HepG2 (cell line): ENCODE results near the gene TTC6. TPM values are rescaled to one million over a fixed set of nuclear protein-coding genes. Genes with fewer than 3 reads are reported as not detected.

Experiments
- ATAC-seq: fragments of 200-7000 bp; cut with Tn5 transposase; 3 replicates; pipeline ENCODE4 v1.9.1; 2020; ENCODE audit warnings: mild to moderate bottlenecking, moderate library complexity
- BruUV-seq: library from RNA; stranded (reverse); fragments of 400-500 nt; replicated peaks from 2 replicates; lab custom pipeline; 2021; lab: Mats Ljungman, UMichigan
- CTCF ChIA-PET: fragments of 300-600 bp; formaldehyde crosslinking; extraction: SDS; loops from one replicate; lab custom pipeline; 2021; ENCODE audit warnings: low total read pairs, inconsistent platforms, low intra/inter-chr PET ratio; lab: Yijun Ruan, JAX
- POLR2A ChIA-PET: fragments of 350-600 bp; sonication (Branson Sonifier 250); formaldehyde crosslinking; loops from one replicate; lab custom pipeline; 2020; ENCODE audit warnings: antibody characterized with exemption, inconsistent platforms; lab: Yijun Ruan, JAX
- DNase-seq: peaks from one replicate; pipeline ENCODE4 v3.0.0-alpha.2; 2015; ENCODE audit warnings: low spot score
- FAIRE-seq: peaks from 3 replicates; lab custom pipeline; 2011; peaks lifted over from hg19 to GRCh38; lab: Jason Lieb, UNC
- H2AFZ ChIP-seq: one replicate; pipeline ENCODE4 v1.6.1; 2011; ENCODE audit warnings: low read length, inconsistent platforms
- H3K27ac ChIP-seq: fragments of 300-600 bp; 3 replicates; pipeline ENCODE4 v1.8.0; 2011; ENCODE audit warnings: mixed run types, mild to moderate bottlenecking, mixed read lengths, low read length, inconsistent platforms; ENCODE audit not compliant: insufficient read depth; ENCODE audit errors: extremely low read length
- H3K27me3 ChIP-seq, 2 experiments: fragments of 200-600 bp in 1 of 2; 2 replicates in 1 of 2; 3 replicates in 1 of 2; pipeline versions ENCODE4 v1.6.0 to v1.8.0; 2011; ENCODE audit warnings: low read length in 2 of 2, mild to moderate bottlenecking in 2 of 2, moderate library complexity in 2 of 2, inconsistent platforms in 1 of 2; ENCODE audit not compliant: insufficient read depth in 2 of 2, control insufficient read depth in 1 of 2
- H3K36me3 ChIP-seq, 2 experiments: fragments of 200-600 bp in 1 of 2; replicated peaks in 1 of 2; 2 replicates in 1 of 2; 3 replicates in 1 of 2; pipeline versions ENCODE4 v1.5.1 to v1.8.0; 2011; ENCODE audit warnings: low read length in 2 of 2, inconsistent platforms in 1 of 2; ENCODE audit not compliant: insufficient read depth in 2 of 2, control insufficient read depth in 1 of 2
- H3K4me1 ChIP-seq: 2 replicates; pipeline ENCODE4 v1.5.1; 2012; ENCODE audit warnings: low read length, inconsistent platforms; ENCODE audit not compliant: insufficient read depth
- H3K4me2 ChIP-seq: 2 replicates; pipeline ENCODE4 v1.6.0; 2011; ENCODE audit warnings: low read depth, low read length, inconsistent platforms
- H3K4me3 ChIP-seq, 3 experiments: fragments of 200-600 bp in 1 of 3; sonication (generic), shearing (Covaris generic) in 1 of 3; replicated peaks in 1 of 3; 2 replicates each; pipeline ENCODE4 v1.5.1; 2011 to 2016; ENCODE audit warnings: low read length in 3 of 3, inconsistent platforms in 2 of 3, low read depth in 2 of 3, mild to moderate bottlenecking in 2 of 3, control low read depth in 1 of 3, mixed read lengths in 1 of 3; ENCODE audit not compliant: insufficient read depth in 1 of 3
- H3K79me2 ChIP-seq: one replicate; pipeline ENCODE4 v1.6.1; 2011; ENCODE audit warnings: low read length, inconsistent platforms; ENCODE audit not compliant: insufficient read depth
- H3K9ac ChIP-seq: 2 replicates; pipeline ENCODE4 v1.6.0; 2011; ENCODE audit warnings: mild to moderate bottlenecking, low read depth, low read length, inconsistent platforms; ENCODE audit not compliant: insufficient read depth
- H3K9me3 ChIP-seq: 2 replicates; pipeline ENCODE4 v1.5.1; 2012; ENCODE audit warnings: mild to moderate bottlenecking, low read length
- H4K20me1 ChIP-seq: 2 replicates; pipeline ENCODE4 v1.6.0; 2011; ENCODE audit warnings: inconsistent platforms, mild to moderate bottlenecking, low read length, moderate library complexity; ENCODE audit not compliant: insufficient read depth
- AGO2 ChIP-seq: fragments of 200-400 bp; formaldehyde crosslinking; optimal IDR thresholded peaks from 2 replicates; pipeline ENCODE3; 2017; ENCODE audit warnings: mild to moderate bottlenecking, low read depth, low read length, moderate library complexity
- KLF13 ChIP-seq: sonication (generic); formaldehyde crosslinking; IDR thresholded peaks from 2 replicates; pipeline ENCODE4 v1.4.0; 2020; ENCODE audit warnings: mild to moderate bottlenecking, missing genetic modification reagents
- MZF1 ChIP-seq: sonication (generic); formaldehyde crosslinking; IDR thresholded peaks from 2 replicates; pipeline ENCODE4 v1.8.1; 2023; ENCODE audit warnings: mild to moderate bottlenecking, missing genetic modification reagents, borderline replicate concordance
- NRL ChIP-seq: sonication (generic); formaldehyde crosslinking; IDR thresholded peaks from 2 replicates; pipeline ENCODE4 v1.5.0; 2020; ENCODE audit warnings: missing genetic modification reagents, mild to moderate bottlenecking, moderate library complexity, borderline replicate concordance
- RBFOX2 ChIP-seq: fragments of 200-400 bp; formaldehyde crosslinking; IDR thresholded peaks from 2 replicates; pipeline ENCODE4 v1.6.1; 2017; ENCODE audit warnings: low read depth, mild to moderate bottlenecking, low read length
- SOX5 ChIP-seq: IDR thresholded peaks from 2 replicates; pipeline ENCODE4 v1.6.1; 2016; ENCODE audit warnings: borderline replicate concordance
- ZBTB33 ChIP-seq: sonication (generic); formaldehyde crosslinking; IDR thresholded peaks from 2 replicates; pipeline ENCODE4 v1.4.0; 2020; ENCODE audit warnings: missing genetic modification reagents
- ZNF326 ChIP-seq: sonication (generic); formaldehyde crosslinking; IDR thresholded peaks from 2 replicates; pipeline ENCODE4 v1.4.0; 2020; ENCODE audit warnings: missing genetic modification reagents, borderline replicate concordance
- ZNF33B ChIP-seq: sonication (generic); formaldehyde crosslinking; IDR thresholded peaks from 2 replicates; pipeline ENCODE4 v1.5.1; 2020; ENCODE audit warnings: mild to moderate bottlenecking, missing genetic modification reagents
- ZNF598 ChIP-seq: sonication (generic); formaldehyde crosslinking; IDR thresholded peaks from 2 replicates; pipeline ENCODE4 v1.5.1; 2020; ENCODE audit warnings: mild to moderate bottlenecking, missing genetic modification reagents, borderline replicate concordance
- ZNF678 ChIP-seq: sonication (generic); formaldehyde crosslinking; IDR thresholded peaks from 2 replicates; pipeline ENCODE4 v1.4.0; 2020; ENCODE audit warnings: mild to moderate bottlenecking, missing genetic modification reagents
- ZNF749 ChIP-seq: sonication (generic); formaldehyde crosslinking; IDR thresholded peaks from 2 replicates; pipeline ENCODE4 v1.8.0; 2022; ENCODE audit warnings: mild to moderate bottlenecking, missing genetic modification reagents, moderate library complexity, borderline replicate concordance
- ZNF776 ChIP-seq: sonication (generic); formaldehyde crosslinking; IDR thresholded peaks from 2 replicates; pipeline ENCODE4 v1.4.0; 2020; ENCODE audit warnings: mild to moderate bottlenecking, missing genetic modification reagents
- ZNF891 ChIP-seq: sonication (generic); formaldehyde crosslinking; IDR thresholded peaks from 2 replicates; pipeline ENCODE4 v1.5.0; 2020; ENCODE audit warnings: mild to moderate bottlenecking, missing genetic modification reagents
- WGBS: methylation state at CpG from one replicate; pipeline ENCODE4 v1.1.6; 2017; ENCODE audit warnings: low lambda C conversion rate; 5-methylcytosine and 5-hydroxymethylcytosine counted together
- in situ Hi-C: cut with HindIII; loops from 2 replicates; pipeline ENCODE4 v1.10.0; 2017; ENCODE audit warnings: low pct_unique_long_range_greater_than_20kb; ENCODE audit not compliant: extremely low pct_ligation_motif_present
- intact Hi-C: fragments of 100-400 bp; cut with micrococcal nuclease; formaldehyde crosslinking; loops from one replicate; pipeline ENCODE4 v1.10.0; 2022; ENCODE audit not compliant: unreplicated experiment
- polyA plus RNA-seq, 8 experiments: library from polyadenylated mRNA; depleted of rRNA in 3 of 8; stranded (reverse) in 7 of 8; unstranded in 1 of 8; fragments of >200 nt; fragmentation: Illumina TruSeq in 4 of 8; extraction: Trizol in 4 of 8; gene quantifications; 2 replicates each; pipeline versions ENCODE4 v1.2.1 to v1.2.3, GENCODE V29; 2011 to 2016; ENCODE audit warnings: low read depth in 4 of 8, missing spikeins in 1 of 8, mixed read lengths in 1 of 8; ENCODE audit not compliant: insufficient read depth in 1 of 8
- total RNA-seq, 5 experiments: library from RNA; depleted of rRNA; stranded (reverse); fragments of >200 nt; fragmentation: Illumina TruSeq; extraction: Trizol; gene quantifications; 2 replicates each; pipeline ENCODE4 v1.2.3, GENCODE V29; 2016; ENCODE audit warnings: low read depth in 1 of 5
- TF ChIP-seq, protein P1 (sequence below): sonication (generic); formaldehyde crosslinking; IDR thresholded peaks from 2 replicates; pipeline ENCODE4 v1.5.1; 2020; ENCODE audit warnings: missing genetic modification reagents, mild to moderate bottlenecking, borderline replicate concordance
- TF ChIP-seq, protein P2 (sequence below): IDR thresholded peaks from 2 replicates; pipeline ENCODE4 v1.4.0; 2020; ENCODE audit warnings: mild to moderate bottlenecking, missing genetic modification reagents

TTC6 gene
- total and polyA plus RNA-seq, 2 of the 13 experiments (the other 11 are each of a cell fraction or from before 2014, with no cell fraction given): 9.3 to 27.4 TPM

GRCh38 chr14:37599507-37600368, 4.3 kb downstream of the TTC6 start:
- no TSS peak for BruUV-seq
- H2AFZ ChIP-seq: no peak overlapping the region
- TF ChIP-seq, protein P1, sequence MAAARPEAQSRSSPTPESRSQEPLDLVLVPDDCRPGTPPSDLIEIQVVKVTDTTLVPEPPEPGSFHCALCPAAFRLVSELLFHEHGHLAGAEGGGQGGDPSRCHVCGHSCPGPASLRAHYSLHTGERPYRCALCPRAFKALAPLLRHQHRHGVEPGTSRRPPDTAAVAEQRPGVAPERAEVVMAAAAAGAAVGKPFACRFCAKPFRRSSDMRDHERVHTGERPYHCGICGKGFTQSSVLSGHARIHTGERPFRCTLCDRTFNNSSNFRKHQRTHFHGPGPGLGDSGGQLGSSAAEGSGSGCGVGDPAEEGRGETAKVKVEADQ (CRISPR knock-in tag): 0 out of 2 replicates have a peak, but pooled peaks have one; percentile 33
- TF ChIP-seq SOX5 (CRISPR knock-in tag) (no peak), ZNF749 (CRISPR knock-in tag) (no peak), AGO2 (peak; percentile 59), ZNF891 (CRISPR knock-in tag) (peak; percentile 35; the same call in 1 of the 2 replicates), ZNF326 (CRISPR knock-in tag) (no peak), NRL (CRISPR knock-in tag) (peak; percentile 37; the same call in 1 of the 2 replicates), ZNF598 (0 out of 2 replicates have a peak, but pooled peaks have one; percentile 45), ZBTB33 (CRISPR knock-in tag) (peak; percentile 75; the same call in 1 of the 2 replicates), RBFOX2 (peak; percentile 32; the same call in 1 of the 2 replicates), ZNF678 (CRISPR knock-in tag) (peak; percentile 61; the same call in 1 of the 2 replicates), MZF1 (no peak), ZNF33B (CRISPR knock-in tag) (no peak), KLF13 (CRISPR knock-in tag) (0 out of 2 replicates have a peak, but pooled peaks have one; percentile 3), ZNF776 (CRISPR knock-in tag) (0 out of 2 replicates have a peak, but pooled peaks have one; percentile 15)
- TF ChIP-seq, protein P2, sequence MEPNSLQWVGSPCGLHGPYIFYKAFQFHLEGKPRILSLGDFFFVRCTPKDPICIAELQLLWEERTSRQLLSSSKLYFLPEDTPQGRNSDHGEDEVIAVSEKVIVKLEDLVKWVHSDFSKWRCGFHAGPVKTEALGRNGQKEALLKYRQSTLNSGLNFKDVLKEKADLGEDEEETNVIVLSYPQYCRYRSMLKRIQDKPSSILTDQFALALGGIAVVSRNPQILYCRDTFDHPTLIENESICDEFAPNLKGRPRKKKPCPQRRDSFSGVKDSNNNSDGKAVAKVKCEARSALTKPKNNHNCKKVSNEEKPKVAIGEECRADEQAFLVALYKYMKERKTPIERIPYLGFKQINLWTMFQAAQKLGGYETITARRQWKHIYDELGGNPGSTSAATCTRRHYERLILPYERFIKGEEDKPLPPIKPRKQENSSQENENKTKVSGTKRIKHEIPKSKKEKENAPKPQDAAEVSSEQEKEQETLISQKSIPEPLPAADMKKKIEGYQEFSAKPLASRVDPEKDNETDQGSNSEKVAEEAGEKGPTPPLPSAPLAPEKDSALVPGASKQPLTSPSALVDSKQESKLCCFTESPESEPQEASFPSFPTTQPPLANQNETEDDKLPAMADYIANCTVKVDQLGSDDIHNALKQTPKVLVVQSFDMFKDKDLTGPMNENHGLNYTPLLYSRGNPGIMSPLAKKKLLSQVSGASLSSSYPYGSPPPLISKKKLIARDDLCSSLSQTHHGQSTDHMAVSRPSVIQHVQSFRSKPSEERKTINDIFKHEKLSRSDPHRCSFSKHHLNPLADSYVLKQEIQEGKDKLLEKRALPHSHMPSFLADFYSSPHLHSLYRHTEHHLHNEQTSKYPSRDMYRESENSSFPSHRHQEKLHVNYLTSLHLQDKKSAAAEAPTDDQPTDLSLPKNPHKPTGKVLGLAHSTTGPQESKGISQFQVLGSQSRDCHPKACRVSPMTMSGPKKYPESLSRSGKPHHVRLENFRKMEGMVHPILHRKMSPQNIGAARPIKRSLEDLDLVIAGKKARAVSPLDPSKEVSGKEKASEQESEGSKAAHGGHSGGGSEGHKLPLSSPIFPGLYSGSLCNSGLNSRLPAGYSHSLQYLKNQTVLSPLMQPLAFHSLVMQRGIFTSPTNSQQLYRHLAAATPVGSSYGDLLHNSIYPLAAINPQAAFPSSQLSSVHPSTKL (CRISPR knock-in tag): no peak

More at GRCh38 chr14:37599507-37600368, 4.3 kb downstream of the TTC6 start:
- peaks cover 38% of the 10 kb centered on the region for H3K79me2 ChIP-seq
- peaks cover 61% of the 10 kb centered on the region for H3K4me1 ChIP-seq
- H3K9me3 ChIP-seq: no peaks in the 10 kb centered on the region
- no peak overlapping the region for H3K27ac ChIP-seq
- H3K4me2 ChIP-seq: no peak overlapping the region
- no peak overlapping the region for H3K9ac ChIP-seq
- H4K20me1 ChIP-seq: no peaks in the 10 kb centered on the region
- FAIRE-seq: no peak
- DNase-seq: no peak
- POLR2A ChIA-PET: interaction anchor here (1.8 kb wide), 1 partner anchor 265 kb away, joined by 7 read pairs; no protein-coding TSS in a partner anchor
- no peaks in the 10 kb centered on the region; a peak in 1 of 5 replicates for H3K27me3 ChIP-seq
- no peak overlapping the region for H3K4me3 ChIP-seq
- no peak for ATAC-seq
- CTCF ChIA-PET: no interaction called here
- in situ Hi-C loops: loop anchor here (5.0 kb wide), 1 partner anchor 273 kb away; no protein-coding TSS in a partner anchor
- intact Hi-C loops: no loop called here
- H3K36me3 ChIP-seq: peaks cover 0 to 5% of the 10 kb centered on the region in 2 experiments; a peak in 3 of 5 replicates
- 97% methylated on average over 57 of the region's 57 CpGs for WGBS
